Astrocyte (in vitro differentiated cells and primary cell): ENCODE measurements around the gene C17orf67.

Experiments used
- EZH2 ChIP-seq: IDR thresholded peaks from 2 replicates; pipeline ENCODE4 v1.6.1; 2012; ENCODE audit warnings: mild to moderate bottlenecking, low read length, inconsistent platforms; ENCODE audit not compliant: insufficient read depth
- TF ChIP-seq, protein P1 (sequence below): IDR thresholded peaks from 2 replicates; pipeline ENCODE4 v1.5.1; 2011; ENCODE audit warnings: low read depth, mild to moderate bottlenecking, inconsistent platforms, low read length, moderate library complexity; ENCODE audit not compliant: insufficient read depth

DNA sequence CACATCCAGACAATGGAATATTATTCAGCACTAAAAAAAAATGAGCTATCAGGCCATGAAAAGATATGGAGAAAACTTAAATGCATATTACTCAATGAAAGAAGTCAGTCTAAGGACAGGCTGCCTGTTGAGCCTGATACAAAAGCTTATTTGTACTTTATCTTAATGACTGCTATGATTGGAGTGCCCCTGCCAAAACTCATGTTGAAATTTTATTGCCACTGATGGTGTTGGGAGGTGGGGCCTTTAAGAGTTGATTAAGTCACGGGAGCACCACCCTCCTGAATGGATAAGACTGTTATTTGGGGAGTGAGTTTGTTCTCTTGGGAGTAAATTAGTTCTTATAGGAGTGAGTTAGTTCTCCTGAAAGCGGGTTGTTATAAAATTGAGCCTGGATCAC lies 9.9 kb downstream of the C17orf67 start:
- TF ChIP-seq, protein P1, sequence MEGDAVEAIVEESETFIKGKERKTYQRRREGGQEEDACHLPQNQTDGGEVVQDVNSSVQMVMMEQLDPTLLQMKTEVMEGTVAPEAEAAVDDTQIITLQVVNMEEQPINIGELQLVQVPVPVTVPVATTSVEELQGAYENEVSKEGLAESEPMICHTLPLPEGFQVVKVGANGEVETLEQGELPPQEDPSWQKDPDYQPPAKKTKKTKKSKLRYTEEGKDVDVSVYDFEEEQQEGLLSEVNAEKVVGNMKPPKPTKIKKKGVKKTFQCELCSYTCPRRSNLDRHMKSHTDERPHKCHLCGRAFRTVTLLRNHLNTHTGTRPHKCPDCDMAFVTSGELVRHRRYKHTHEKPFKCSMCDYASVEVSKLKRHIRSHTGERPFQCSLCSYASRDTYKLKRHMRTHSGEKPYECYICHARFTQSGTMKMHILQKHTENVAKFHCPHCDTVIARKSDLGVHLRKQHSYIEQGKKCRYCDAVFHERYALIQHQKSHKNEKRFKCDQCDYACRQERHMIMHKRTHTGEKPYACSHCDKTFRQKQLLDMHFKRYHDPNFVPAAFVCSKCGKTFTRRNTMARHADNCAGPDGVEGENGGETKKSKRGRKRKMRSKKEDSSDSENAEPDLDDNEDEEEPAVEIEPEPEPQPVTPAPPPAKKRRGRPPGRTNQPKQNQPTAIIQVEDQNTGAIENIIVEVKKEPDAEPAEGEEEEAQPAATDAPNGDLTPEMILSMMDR, result no peak
- TF ChIP-seq EZH2, result no peak
